ENCODE measurements around the gene KRT33A.

The KRT33A gene

GRCh38 chr17:41301204-41301790 lies 49.3 kb downstream of the KRT33A start:
- DNase-seq = no peak

GRCh38 chr17:41298458-41299135 lies 52.0 kb downstream of the KRT33A start:
- DNase-seq = no peak

- DNase-seq = no peak
These were observed 53.8 kb downstream of the KRT33A start for GRCh38 chr17:41296846-41297245.

All from activated CD8-positive, alpha-beta memory T cell treated with anti-CD3 and anti-CD28 coated beads for 24 hours (primary cell).